ENCODE data around the gene CHST8.
"Not testable (repeated sequence)": the region's sequence is repeated elsewhere in the genome, so short reads cannot be mapped to it uniquely, and the experiment has no call there.

Gene CHST8

GRCh38 chr19:33689138-33689746 is 67.5 kb downstream of the CHST8 start:
- no peak overlapping the region for H3K4me3 ChIP-seq (ENCODE audit: low read depth, low read length)

GRCh38 chr19:33689868-33690267 is 68.1 kb downstream of the CHST8 start:
- no peak overlapping the region for H3K4me3 ChIP-seq (ENCODE audit: low read depth, low read length)

GRCh38 chr19:33690378-33691029 is 68.8 kb downstream of the CHST8 start:
- H3K4me3 ChIP-seq (ENCODE audit: low read depth, low read length), result no peak overlapping the region

GRCh38 chr19:33691030-33691427 is 69.3 kb downstream of the CHST8 start:
- no peak overlapping the region for H3K4me3 ChIP-seq (ENCODE audit: low read depth, low read length)

GRCh38 chr19:33691736-33692135 is 70.0 kb downstream of the CHST8 start:
- H3K4me3 ChIP-seq (ENCODE audit: low read depth, low read length), result no peak overlapping the region

GRCh38 chr19:33693678-33694077 is 71.9 kb downstream of the CHST8 start:
- H3K4me3 ChIP-seq (ENCODE audit: low read depth, low read length), result no peak overlapping the region

GRCh38 chr19:33695547-33695946 is 73.8 kb downstream of the CHST8 start:
- not testable (repeated sequence) for H3K4me3 ChIP-seq (ENCODE audit: low read depth, low read length)

- H3K4me3 ChIP-seq (ENCODE audit: low read depth, low read length), result no peak overlapping the region
Observed at GRCh38 chr19:33697766-33698165, 76.0 kb downstream of the CHST8 start.

GRCh38 chr19:33698576-33699435 is 77.1 kb downstream of the CHST8 start:
- no peak overlapping the region for H3K4me3 ChIP-seq (ENCODE audit: low read depth, low read length)

GRCh38 chr19:33699754-33700407 is 78.1 kb downstream of the CHST8 start:
- no peak overlapping the region for H3K4me3 ChIP-seq (ENCODE audit: low read depth, low read length)

GRCh38 chr19:33700408-33701013 is 78.8 kb downstream of the CHST8 start:
- no peak overlapping the region for H3K4me3 ChIP-seq (ENCODE audit: low read depth, low read length)

- no peak overlapping the region for H3K4me3 ChIP-seq (ENCODE audit: low read depth, low read length)
Observed at GRCh38 chr19:33701565-33701964, 79.8 kb downstream of the CHST8 start.

GRCh38 chr19:33702606-33703437 is 81.1 kb downstream of the CHST8 start:
- H3K4me3 ChIP-seq (ENCODE audit: low read depth, low read length), result no peak overlapping the region

- H3K4me3 ChIP-seq (ENCODE audit: low read depth, low read length), result no peak overlapping the region
Observed at GRCh38 chr19:33703438-33703750, 81.6 kb downstream of the CHST8 start.

- no peak overlapping the region for H3K4me3 ChIP-seq (ENCODE audit: low read depth, low read length)
Observed at GRCh38 chr19:33703821-33704220, 82.1 kb downstream of the CHST8 start.

- no peak overlapping the region for H3K4me3 ChIP-seq (ENCODE audit: low read depth, low read length)
Observed at GRCh38 chr19:33704271-33704670, 82.5 kb downstream of the CHST8 start.

- no peak overlapping the region for H3K4me3 ChIP-seq (ENCODE audit: low read depth, low read length)
Observed at GRCh38 chr19:33705090-33705847, 83.5 kb downstream of the CHST8 start.

- no peak overlapping the region for H3K4me3 ChIP-seq (ENCODE audit: low read depth, low read length)
Observed at GRCh38 chr19:33705860-33706259, 84.1 kb downstream of the CHST8 start.

- no peak overlapping the region for H3K4me3 ChIP-seq (ENCODE audit: low read depth, low read length)
Observed at GRCh38 chr19:33706631-33707030, 84.9 kb downstream of the CHST8 start.

- no peak overlapping the region for H3K4me3 ChIP-seq (ENCODE audit: low read depth, low read length)
Observed at GRCh38 chr19:33712268-33712667, 90.5 kb downstream of the CHST8 start.

Data from iPS-11a (cell line).